AG08396 (cell line): Measurements from ENCODE around the gene ROR1.
"Not testable (repeated sequence)": the region's sequence is repeated elsewhere in the genome, so short reads cannot be mapped to it uniquely, and the experiment has no call there.

ENCODE experiments used
- DNase-seq: peaks from one replicate; pipeline ENCODE4 v3.0.0; 2012; ENCODE audit warnings: low spot score, mixed read lengths

Gene ROR1

GRCh38 chr1:64061430-64062104, 287.8 kb downstream of the ROR1 start:
- no peak for DNase-seq

GRCh38 chr1:64062529-64062928, 288.7 kb downstream of the ROR1 start:
- no peak for DNase-seq

GRCh38 chr1:64062941-64063581, 289.2 kb downstream of the ROR1 start:
- no peak for DNase-seq

GRCh38 chr1:64065571-64065970, 291.8 kb downstream of the ROR1 start:
- no peak for DNase-seq

GRCh38 chr1:64072089-64072793, 298.4 kb downstream of the ROR1 start:
- no peak for DNase-seq

- no peak for DNase-seq
Observed at GRCh38 chr1:64073705-64074104, 299.9 kb downstream of the ROR1 start.

- DNase-seq = no peak
Observed at GRCh38 chr1:64074767-64075166, 300.9 kb downstream of the ROR1 start.

GRCh38 chr1:64077281-64077940, 303.6 kb downstream of the ROR1 start:
- no peak for DNase-seq

- DNase-seq = no peak
Observed at GRCh38 chr1:64080941-64081562, 307.2 kb downstream of the ROR1 start.

GRCh38 chr1:64082459-64082858, 308.6 kb downstream of the ROR1 start:
- no peak for DNase-seq

GRCh38 chr1:64084451-64084850, 310.6 kb downstream of the ROR1 start:
- DNase-seq = no peak

- peak; percentile 37 for DNase-seq
Observed at GRCh38 chr1:64087768-64088167, 314.0 kb downstream of the ROR1 start.

GRCh38 chr1:64090436-64090835, 316.6 kb downstream of the ROR1 start:
- DNase-seq = no peak

GRCh38 chr1:64092851-64093371, 319.1 kb downstream of the ROR1 start:
- DNase-seq = no peak

- no peak for DNase-seq
Observed at GRCh38 chr1:64093941-64094340, 320.1 kb downstream of the ROR1 start.

- no peak for DNase-seq
Observed at GRCh38 chr1:64095832-64096231, 322.0 kb downstream of the ROR1 start.

GRCh38 chr1:64097859-64098258, 324.0 kb downstream of the ROR1 start:
- DNase-seq = no peak

- DNase-seq = no peak
Observed at GRCh38 chr1:64098436-64098835, 324.6 kb downstream of the ROR1 start.

- no peak for DNase-seq
Observed at GRCh38 chr1:64098846-64099582, 325.2 kb downstream of the ROR1 start.

GRCh38 chr1:64100791-64101190, 327.0 kb downstream of the ROR1 start:
- DNase-seq = no peak

- not testable (repeated sequence) for DNase-seq
Observed at GRCh38 chr1:64104585-64104984, 330.8 kb downstream of the ROR1 start.
